HTERT RPE-1 (cell line): ENCODE data around the gene PREPL.
"Not testable (repeated sequence)": the region's sequence is repeated elsewhere in the genome, so short reads cannot be mapped to it uniquely, and the experiment has no call there.

Experiments used
- in situ Hi-C: fragments of 300-500 bp; cut with MboI; formaldehyde crosslinking; loops from 4 replicates; pipeline ENCODE4 v1.14.3; 2020; ENCODE audit warnings: low sequenced_read_pairs

PREPL gene

DNA sequence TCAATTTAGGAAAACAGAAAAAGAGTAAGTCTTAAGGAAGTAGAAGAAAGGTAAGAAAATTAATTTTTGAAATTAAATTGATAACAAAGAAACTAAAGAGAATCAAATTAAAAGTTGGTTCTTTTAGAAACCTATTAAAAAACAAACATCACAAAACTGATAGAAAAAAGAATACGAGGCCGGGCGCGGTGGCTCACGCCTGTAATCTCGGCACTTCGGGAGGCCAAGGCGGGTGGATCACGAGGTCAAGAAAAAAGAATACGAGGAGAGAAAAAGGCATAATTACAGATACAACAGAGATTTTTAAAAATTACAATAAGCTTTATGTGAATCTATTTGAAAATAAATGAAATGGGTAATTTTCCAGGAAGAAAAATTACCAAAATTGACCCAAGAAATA lies 11.8 kb downstream of the PREPL start:
- in situ Hi-C loops, result no loop called here

DNA sequence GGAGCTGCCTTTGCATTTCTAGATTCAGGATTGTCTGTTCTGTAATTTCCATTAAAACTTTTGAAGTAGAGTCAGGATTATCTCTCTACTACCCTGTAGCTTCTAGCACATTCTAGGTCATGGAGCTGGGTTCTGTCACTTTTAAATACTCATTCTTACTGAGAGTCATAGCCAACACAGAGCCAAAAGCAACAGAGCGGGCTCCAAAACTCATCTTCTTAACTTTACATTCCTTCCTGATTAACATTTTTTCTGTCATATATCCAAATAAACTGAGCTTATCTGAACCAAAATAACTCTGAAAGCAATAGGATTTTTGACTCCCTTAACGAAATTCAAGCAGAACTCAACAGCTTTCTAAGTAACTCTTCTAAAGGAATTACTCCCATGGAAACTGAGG lies 12.9 kb downstream of the PREPL start:
- in situ Hi-C loops, result no loop called here

GRCh38 chr2:44347526-44347925 lies 13.8 kb downstream of the PREPL start:
- in situ Hi-C loops, result no loop called here

- in situ Hi-C loops, result no loop called here
Measured at GRCh38 chr2:44342854-44343253, 18.4 kb downstream of the PREPL start.

GRCh38 chr2:44335806-44336538 lies 25.3 kb downstream of the PREPL start:
- in situ Hi-C loops, result no loop called here

GRCh38 chr2:44333994-44334393 lies 27.3 kb downstream of the PREPL start:
- in situ Hi-C loops, result no loop called here

- in situ Hi-C loops, result no loop called here
Measured at GRCh38 chr2:44330801-44331200, 30.5 kb downstream of the PREPL start.

- in situ Hi-C loops, result no loop called here
Measured at GRCh38 chr2:44329343-44329742, 32.0 kb downstream of the PREPL start.

DNA sequence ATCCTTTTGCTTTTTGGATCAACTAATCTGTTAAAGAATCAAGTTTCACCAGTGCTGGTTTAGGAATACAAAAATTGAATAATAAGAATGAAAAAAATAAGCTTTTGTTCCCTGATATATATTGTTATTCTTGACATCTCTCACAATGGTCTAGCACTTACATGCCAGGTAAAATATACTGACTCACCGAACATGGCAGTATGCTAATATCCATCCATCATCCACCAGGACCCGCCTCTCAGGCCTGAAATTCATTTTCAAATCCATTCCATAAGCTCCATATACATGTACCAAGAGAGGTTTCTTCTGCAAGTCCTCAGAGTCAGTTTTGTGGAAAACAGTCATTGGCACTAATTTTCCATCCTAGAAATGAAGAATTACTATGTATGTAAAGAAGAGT lies 32.5 kb downstream of the PREPL start:
- in situ Hi-C loops, result no loop called here

DNA sequence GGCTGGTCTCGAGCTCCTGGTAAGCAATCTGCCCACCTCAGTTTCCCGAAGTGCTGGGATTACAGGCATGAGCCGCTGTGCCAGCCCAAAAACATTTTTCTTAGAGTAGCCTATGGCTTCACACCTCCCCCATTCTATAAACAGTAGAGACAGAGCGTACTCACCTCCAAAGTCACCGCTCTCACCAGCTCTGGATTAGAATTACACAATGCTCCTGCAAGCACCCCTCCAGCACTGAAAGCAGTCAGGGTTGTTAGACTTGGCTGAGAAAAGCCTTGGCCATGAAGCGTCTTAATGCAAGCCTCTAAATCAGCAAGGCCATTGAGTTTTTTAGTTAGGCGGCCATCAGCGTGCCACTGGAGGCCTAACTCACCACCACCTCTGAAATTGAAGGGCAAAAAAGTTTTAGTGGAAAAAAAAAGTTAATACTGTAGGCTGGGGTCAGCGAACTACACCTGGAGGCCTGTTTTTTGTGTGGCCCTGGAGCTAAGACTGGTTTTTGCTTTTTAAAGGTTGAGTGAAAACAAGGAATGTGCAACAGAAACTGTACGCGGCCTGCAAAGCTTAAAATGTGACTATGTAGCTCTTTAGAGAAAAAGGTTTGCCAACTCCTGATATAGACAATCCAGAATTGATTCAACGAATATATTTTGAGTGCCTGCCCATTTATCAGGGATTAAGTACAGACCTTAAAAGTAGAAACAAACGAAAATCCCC lies 34.6 kb downstream of the PREPL start:
- in situ Hi-C loops, result no loop called here

DNA sequence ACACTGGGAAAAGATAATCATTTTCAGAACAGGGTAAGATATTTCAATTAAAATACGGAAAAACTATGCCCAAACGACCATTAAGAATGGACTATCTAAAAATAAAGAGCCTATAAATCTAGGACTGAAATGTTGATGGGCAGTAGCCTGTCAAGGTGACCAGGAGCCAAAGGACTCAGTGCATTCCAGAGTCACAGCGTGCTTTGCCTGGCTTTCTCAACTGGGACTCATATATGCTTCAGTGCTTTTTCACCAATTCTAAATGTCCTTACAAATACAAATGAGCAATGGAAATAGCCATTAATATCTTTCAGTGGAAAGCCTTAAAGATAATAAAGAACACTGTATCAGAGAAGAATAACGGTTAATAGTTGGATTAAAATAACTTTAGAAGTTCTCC lies 35.4 kb downstream of the PREPL start:
- in situ Hi-C loops, result no loop called here

DNA sequence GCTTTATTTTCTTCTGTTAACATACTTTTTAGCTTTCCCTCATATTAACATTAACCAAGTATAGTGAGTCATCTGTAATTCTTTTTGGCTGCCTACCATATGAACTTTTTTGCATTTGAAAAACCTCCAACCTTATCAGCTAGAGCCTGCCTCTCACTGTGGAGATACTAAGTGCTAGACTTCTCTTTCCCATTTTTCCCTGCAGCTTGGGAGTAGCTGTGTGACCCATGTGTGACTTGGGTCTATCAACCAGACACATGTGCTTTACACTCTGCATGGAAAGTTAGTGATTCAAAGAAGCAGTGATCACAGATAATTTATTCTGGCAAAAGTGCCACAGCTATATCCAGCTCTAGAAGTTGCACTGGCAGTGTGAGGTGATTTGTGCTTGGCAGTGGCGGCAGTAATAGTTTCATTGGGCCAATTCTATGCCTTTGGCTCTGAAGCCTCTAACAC lies 36.3 kb downstream of the PREPL start:
- in situ Hi-C loops, result no loop called here

- in situ Hi-C loops, result no loop called here
Measured at GRCh38 chr2:44321360-44321759, 39.9 kb downstream of the PREPL start.

GRCh38 chr2:44320832-44321231 lies 40.5 kb downstream of the PREPL start:
- in situ Hi-C loops, result no loop called here

DNA sequence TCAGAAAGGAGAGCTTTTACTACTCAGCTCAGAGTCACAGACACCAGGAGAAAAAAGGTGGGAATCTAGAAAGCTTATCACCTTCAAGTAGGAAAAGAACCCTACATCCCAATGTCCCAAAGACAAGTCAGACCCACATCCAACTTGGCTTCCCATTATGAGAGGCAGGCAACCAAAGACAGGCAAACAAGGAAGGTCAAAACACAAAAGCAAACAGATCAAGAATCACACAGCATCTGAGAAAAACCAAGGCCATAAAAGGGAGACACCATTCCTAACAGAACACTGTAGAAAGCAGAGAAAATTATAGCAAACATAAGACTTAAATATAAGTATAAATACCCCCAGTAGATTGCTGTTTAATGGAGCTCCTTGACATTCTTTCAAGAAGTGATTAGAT lies 45.3 kb downstream of the PREPL start:
- in situ Hi-C loops, result no loop called here

DNA sequence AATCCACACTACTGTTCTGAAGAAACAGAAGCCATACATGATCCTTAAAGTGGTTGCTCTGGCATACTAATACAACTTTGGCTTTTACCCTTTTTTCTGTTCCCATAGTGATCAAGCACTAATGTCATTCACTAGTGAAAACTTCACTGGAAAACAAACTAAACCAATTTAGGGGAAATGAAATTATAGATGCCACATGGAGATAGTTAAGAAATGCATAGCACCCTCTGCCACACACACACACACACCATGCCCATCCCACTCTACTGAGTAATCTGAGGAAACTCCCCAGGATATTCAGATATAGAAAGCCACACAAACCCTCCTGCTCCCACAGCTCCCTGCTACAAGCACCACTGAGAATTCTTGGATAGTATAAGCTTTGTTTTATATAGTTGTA lies 46.9 kb downstream of the PREPL start:
- in situ Hi-C loops, result no loop called here

GRCh38 chr2:44310287-44310686 lies 51.0 kb downstream of the PREPL start:
- in situ Hi-C loops, result no loop called here

- in situ Hi-C loops, result no loop called here
Measured at GRCh38 chr2:44305882-44306281, 55.4 kb downstream of the PREPL start.

DNA sequence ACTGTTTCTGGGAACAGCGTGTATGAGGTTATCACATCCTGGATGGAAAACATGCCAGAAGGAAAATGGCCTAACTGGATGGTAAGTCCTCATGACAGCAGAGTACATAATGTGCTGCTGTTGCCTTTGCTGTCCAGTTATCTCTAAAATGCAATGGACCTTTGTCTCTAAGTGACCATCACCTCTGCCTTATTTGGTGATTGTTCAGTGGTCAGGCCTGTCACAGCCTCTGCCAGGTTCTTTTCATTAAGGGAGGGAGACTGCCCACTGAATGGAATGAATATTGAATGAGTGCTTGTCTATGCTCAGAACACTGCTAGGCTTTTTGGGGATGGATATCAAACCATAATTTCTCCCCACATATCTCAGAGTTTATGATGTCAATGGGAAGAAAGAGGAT lies 57.0 kb downstream of the PREPL start:
- in situ Hi-C loops, result no loop called here

DNA sequence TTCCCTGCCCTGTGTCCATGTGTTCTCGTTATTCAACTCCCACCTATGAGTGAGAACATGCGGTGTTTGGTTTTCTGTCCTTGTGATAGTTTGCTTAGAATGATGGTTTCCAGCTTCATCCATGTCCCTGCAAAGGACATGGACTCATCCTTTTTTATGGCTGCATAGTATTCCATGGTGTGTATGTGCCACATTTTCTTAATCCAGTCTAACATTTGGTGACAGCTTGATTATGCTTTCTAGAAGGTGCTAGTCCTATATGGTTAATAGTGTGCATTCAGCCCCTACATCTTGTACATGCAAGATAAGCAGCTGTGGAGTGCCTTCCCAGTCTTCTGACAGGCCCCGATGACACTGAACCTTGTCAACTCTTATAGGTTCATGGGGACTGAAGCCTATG lies 57.5 kb downstream of the PREPL start:
- in situ Hi-C loops, result not testable (repeated sequence)

- in situ Hi-C loops, result no loop called here
Measured at GRCh38 chr2:44301111-44301510, 60.2 kb downstream of the PREPL start.

DNA sequence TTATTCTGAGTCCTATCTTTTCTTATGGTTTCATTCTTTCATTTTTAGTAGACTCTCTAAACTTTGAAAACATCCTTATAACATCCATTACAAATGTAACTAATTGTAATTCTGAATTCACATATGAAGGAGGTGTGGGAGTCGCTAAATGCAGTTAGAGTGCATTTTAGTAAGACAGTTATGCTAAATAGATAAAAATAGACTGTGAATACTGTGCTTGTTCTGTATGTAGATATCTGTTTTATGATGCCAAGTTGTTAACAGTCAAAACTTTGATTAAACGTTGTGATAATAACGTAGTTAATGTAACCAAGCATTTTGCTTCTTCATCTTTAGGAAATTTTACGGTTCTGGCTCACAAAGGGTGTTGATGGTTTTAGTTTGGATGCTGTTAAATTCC lies 61.7 kb downstream of the PREPL start:
- in situ Hi-C loops, result no loop called here

DNA sequence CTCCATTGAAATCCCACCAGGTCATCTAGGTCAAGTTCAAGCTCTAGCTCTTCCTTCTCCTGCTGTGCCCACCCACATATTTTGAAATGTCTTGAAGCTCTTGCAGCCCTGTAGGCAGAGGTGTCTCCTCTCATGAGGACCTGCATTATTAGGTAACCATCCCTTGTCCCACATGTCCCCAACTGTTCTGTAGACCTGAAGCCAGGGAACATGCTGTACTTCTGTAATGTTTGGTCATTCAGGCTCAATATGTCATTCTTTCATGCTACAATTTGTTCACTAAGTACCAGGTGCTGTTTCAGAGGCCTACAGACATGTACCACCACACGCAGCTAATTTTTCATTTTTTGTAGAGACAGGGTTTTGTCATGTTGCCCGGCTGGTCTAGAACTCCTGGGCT lies 63.9 kb downstream of the PREPL start:
- in situ Hi-C loops, result no loop called here
